Activated T-cell treated with anti-CD3 and anti-CD28 coated beads, Interleukin-2, amount 50 U/mL, for 4 hours (primary cell): ENCODE results near the gene NBPF3. TPM values are rescaled to one million over a fixed set of nuclear protein-coding genes. Genes with fewer than 3 reads are reported as not detected.
"Not testable (repeated sequence)": the region's sequence is repeated elsewhere in the genome, so short reads cannot be mapped to it uniquely, and the experiment has no call there.

Experiments used
- ATAC-seq, 2 donors: fragments of 200-7000 bp; cut with Tn5 transposase; one replicate each; pipeline ENCODE4 v1.10.0; 2021
- DNase-seq: peaks from one replicate; pipeline ENCODE4 v3.0.0-alpha.2; 2020
- H3K27me3 Mint-ChIP-seq: one replicate; pipeline ENCODE4 v1.8.0; 2021; ENCODE audit warnings: low read depth, mixed read lengths
- H3K36me3 Mint-ChIP-seq: one replicate; pipeline ENCODE4 v1.8.0; 2022; ENCODE audit warnings: mixed read lengths; ENCODE audit not compliant: insufficient read depth
- H3K4me1 Mint-ChIP-seq: one replicate; pipeline ENCODE4 v1.8.0; 2021; ENCODE audit warnings: low read depth, mixed read lengths
- H3K4me3 Mint-ChIP-seq: one replicate; pipeline ENCODE4 v1.8.0; 2021; ENCODE audit warnings: mild to moderate bottlenecking, moderate library complexity, mixed read lengths
- H3K9me3 Mint-ChIP-seq: one replicate; pipeline ENCODE4 v1.8.0; 2021; ENCODE audit warnings: mixed read lengths
- total RNA-seq, 3 donors: library from RNA; stranded (reverse); gene quantifications; one replicate each; pipeline ENCODE4 v1.2.1, GENCODE V29; 2021

NBPF3 gene
- total RNA-seq, 3 donors from 2014 or later, result 4.2 to 4.8 (median 4.3) TPM

DNA sequence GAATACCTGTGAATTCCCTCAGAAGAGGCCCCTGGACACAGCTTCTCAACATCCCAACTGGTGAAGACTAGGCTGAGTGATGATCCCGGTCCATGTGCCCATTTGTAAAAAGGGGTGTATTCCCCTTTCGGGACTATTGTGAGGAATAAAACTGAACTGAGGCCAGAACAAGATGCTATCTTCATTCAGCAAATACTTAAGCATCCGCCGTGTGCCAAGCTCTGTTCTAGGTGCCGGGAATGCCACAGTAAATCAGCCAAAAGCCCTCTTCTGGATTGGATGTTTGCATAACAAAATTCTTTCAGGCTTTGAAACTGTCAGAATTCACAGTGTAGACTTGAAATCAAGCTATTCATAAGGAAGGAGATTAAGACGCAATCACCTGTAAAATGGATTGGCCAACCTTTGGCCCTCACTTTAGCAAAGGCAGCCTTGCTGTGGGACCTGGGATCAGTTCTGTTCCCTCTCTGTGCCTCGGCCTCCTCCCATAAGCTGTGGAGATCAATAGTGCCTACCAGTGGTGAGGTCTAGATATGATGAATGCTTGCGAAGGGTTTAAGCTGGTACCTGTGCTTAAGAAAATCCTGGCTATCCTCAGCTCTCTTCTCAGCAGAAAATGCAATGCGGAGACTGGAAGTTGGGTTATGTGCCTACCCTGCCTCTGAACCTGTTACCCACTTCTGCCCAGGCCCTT lies 71.1 kb downstream of the NBPF3 start:
- DNase-seq (no peak), ATAC-seq (no peak)
- Mint-ChIP-seq H3K27me3 (peaks cover 40% of the 10 kb centered on the region), H3K4me1 (peaks cover 4% of the 10 kb centered on the region), H3K36me3 (peaks cover 2% of the 10 kb centered on the region), H3K4me3 (no peak overlapping the region), H3K9me3 (no peaks in the 10 kb centered on the region)

DNA sequence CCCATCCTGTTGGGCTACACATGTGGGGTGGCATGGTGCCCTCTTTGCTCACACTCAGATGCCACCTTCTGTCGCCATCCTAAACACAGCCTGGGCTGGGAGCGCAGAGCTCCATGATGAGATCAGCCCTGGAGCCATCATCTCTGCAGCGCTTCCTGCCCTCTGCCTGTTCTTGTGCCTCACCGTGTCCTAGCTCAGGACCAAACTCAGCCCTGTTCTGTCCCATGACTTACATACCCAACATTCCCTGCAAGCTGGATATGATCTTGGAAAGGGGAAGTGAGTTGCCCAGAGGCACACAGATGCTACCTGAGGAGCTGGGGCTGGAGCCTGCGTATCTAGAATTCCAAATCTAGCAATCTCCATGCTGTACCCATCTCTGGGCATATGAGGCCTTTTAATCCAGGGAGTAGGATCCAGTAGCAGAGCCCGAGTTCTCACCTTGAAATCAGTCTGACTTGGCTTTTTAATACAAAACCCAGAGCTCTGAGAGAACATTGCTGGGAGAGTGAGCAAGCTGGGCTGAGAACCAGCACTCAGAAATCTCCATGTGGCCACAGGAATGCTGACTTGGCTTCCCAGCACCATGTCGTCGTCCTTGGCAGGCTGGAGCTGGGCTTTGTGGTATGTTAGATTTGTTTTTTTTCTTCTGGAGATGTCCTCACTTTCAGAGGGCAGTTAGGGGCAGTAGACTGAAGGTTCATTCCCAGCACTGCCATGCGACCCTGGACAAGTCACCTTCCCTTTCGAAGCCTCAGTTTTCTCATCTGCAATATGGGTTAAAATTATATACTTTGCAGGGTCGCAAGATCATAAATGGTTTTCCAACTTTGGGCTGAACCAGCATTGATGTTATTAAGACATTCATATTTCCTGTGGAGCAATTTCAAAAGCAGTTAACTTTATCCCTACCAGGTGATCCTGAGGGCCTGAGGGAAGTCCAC lies 71.9 kb downstream of the NBPF3 start:
- ATAC-seq, result no peak
- no peak for DNase-seq
- Mint-ChIP-seq H3K4me3 (no peak overlapping the region), H3K27me3 (peaks cover 34% of the 10 kb centered on the region), H3K4me1 (peaks cover 4% of the 10 kb centered on the region), H3K9me3 (no peaks in the 10 kb centered on the region), H3K36me3 (peaks cover 2% of the 10 kb centered on the region)

DNA sequence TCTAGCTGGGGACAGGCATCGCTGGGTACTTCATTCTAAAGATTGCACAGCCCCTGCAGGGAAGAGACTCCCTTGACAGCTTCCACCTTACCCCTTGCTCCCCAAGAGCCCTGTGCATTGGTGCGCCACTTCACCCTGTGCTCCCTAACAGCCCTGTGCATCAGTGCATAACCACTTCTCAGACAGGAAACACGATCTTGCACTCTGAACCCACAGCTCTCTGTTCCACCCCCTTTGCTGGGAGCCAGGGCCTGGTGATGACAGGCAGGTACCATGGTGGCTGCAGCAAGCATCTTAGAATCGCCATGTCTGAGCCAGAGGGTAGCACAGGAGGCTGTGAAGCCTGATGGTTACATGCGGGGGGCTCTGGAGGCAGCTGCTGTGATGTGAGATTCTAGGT lies 74.3 kb downstream of the NBPF3 start:
- H3K36me3 Mint-ChIP-seq, result no peaks in the 10 kb centered on the region
- H3K4me1 Mint-ChIP-seq, result no peaks in the 10 kb centered on the region
- peaks cover 17% of the 10 kb centered on the region for H3K27me3 Mint-ChIP-seq
- H3K4me3 Mint-ChIP-seq, result no peak overlapping the region
- no peaks in the 10 kb centered on the region for H3K9me3 Mint-ChIP-seq
- DNase-seq (no peak), ATAC-seq (no peak)

DNA sequence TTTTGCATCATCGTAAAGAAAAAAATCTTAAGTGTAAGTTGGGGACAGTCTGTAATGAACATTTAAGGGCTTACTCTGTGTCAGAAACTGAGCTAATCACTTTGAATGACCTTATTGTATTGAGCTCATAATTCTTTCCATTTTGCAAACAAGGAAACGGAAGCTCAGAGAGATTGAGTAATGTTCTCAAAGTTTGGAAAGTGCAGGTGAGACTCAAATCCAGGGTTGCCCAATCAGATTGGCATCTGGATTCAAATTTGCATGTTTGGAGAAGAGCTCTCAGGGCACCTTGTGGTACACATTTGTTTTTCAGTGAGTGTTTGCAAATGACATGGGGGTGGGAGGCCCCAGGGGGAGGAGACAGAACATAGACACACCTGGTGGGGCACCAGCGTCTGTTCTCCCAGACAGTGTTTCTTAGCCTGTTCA lies 77.2 kb downstream of the NBPF3 start:
- H3K4me3 Mint-ChIP-seq, result no peak overlapping the region
- ATAC-seq, result no peak
- H3K9me3 Mint-ChIP-seq, result no peaks in the 10 kb centered on the region
- peaks cover 3% of the 10 kb centered on the region for H3K27me3 Mint-ChIP-seq
- DNase-seq, result no peak
- no peaks in the 10 kb centered on the region for H3K36me3 Mint-ChIP-seq
- no peaks in the 10 kb centered on the region for H3K4me1 Mint-ChIP-seq

DNA sequence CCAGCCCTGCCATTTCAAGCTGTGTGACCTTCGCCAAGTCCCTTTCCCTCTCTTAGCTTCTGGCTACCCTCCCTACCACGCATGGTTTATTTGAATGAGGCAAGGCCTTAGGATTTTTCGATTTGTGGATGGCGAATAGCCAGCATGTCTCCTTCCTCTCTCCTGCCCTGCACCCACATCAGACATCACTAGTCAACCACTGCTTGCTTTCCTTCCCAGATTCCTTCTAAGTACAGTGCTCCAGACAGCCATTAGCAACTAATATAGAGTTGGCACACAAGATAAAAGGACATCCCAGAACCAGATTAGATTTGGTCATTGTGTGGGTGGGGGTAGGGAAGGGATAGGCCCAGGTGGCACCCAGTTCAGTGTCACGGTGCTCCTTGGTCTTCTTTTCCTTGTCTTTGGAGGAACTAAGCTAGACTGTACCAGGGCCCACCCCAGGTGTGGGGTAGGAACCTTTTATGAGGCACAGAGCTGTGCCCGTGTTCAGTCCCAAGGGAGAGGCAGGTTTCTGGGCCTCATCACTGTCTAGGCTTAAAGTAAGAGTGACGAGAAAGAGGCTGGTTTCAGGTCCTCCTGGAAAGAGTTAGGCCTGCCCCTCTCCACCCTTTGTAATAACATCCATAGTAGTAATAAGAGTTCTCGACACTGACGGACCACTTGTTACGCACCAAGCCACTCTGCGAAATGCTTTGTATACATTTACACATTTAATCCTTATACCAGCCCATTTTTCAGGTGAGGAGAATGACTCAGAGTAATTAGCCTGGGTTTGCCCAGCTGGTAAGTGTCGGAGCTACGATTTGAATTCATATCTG lies 77.9 kb downstream of the NBPF3 start:
- Mint-ChIP-seq H3K27me3 (peaks cover 3% of the 10 kb centered on the region), H3K4me1 (no peaks in the 10 kb centered on the region), H3K4me3 (no peak overlapping the region), H3K9me3 (no peaks in the 10 kb centered on the region), H3K36me3 (no peaks in the 10 kb centered on the region)
- DNase-seq (no peak), ATAC-seq (no peak)

DNA sequence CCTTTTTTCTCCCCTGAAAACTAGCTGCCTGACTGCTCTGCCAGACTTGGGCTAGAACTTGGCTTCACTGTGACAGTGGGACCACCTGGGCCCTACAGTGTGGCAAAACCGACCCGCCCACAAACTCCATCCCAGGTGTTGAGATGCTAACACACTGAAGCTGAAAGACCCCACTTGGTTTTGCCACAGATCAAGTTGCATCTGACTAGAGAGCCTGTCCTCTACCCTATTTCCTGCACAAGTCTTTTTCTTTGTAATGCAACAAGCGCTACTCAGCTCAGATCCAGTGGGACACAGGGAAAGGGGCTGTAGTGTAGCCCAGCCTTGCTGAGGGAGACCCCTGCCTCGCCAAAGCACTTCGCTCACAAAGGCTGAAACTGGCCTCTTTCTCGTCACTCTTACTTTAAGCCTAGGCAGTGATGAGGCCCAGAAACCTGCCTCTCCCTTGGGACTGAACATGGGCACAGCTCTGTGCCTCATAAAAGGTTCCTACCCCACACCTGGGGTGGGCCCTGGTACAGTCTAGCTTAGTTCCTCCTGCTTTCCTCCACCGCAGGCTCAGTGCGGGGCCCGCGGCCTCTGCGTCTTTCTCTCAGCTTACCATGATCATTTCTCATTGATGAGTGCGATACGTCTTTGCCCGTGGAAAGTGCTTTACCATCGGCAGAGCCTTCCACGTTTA lies 79.0 kb downstream of the NBPF3 start:
- Mint-ChIP-seq H3K4me1 (no peaks in the 10 kb centered on the region), H3K4me3 (no peak overlapping the region), H3K36me3 (no peaks in the 10 kb centered on the region), H3K27me3 (peaks cover 3% of the 10 kb centered on the region), H3K9me3 (no peaks in the 10 kb centered on the region)
- no peak for DNase-seq
- ATAC-seq, result no peak

DNA sequence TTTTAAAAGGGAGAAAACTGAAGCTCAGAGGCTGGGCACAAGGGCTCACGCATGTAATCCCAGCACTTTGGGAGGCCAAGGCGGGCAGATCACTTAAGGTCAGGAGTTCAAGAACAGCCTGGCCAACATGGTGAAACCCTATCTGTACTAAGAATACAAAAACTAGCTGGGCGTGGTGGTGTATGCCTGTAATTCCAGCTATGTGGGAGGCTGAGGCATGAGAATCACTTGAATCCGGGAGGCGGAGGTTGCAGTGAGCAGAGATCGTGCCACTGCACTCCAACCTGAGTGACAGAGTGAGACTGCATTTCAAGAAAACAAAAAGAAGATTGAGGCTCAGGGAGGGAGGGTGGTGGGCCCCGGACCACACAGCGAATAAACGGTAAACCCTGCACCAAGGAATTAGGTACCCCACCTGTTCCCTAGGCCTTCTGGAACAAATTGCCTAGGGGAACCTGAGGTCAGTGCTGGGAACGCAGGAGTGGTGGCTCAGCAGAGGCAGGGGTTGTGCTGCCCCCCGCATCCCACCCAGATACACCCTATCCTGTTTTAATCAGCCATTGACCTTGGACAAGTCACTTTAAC lies 79.6 kb downstream of the NBPF3 start:
- H3K4me1 Mint-ChIP-seq, H3K27me3 Mint-ChIP-seq, ATAC-seq, DNase-seq, H3K36me3 Mint-ChIP-seq, H3K4me3 Mint-ChIP-seq, H3K9me3 Mint-ChIP-seq: not testable (repeated sequence)

DNA sequence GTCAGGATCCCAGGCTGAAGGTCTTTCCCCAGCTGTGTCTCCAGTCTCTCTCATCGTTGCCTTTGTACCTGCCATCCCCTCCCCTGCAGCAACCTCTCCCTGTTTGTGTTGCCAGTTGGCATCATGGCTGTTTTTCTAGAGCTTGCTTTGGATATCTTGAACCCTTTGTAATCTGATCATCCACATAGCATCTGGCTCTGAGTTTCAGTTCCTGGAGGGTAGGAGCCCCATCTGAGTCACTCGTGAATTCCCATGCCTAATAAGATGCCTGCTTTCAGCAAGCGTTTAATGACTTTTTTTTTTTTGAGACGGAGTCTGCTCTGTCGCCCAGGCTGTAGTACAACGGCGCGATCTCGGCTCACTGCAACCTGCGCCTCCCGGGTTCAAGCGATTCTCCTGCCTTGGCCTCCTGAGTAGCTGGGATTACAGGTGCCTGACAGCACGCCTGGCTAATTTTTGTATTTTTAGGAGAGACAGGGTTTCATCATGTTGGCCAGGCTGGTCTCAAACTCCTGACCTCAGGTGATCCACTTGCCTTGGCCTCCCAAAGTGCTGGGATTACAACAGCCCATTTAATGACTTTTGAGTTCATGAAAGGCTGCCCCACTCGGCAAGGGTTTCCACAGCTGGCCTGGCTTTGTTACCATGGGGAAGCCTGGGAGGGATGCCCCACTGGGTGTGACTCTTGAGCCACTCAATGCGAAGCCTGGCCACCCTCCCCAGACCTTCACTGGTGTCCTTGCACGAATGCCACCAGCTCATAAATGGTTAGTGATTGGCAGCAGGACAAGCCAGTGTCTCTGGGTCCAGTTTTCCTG lies 81.2 kb downstream of the NBPF3 start:
- DNase-seq (no peak), ATAC-seq (no peak)
- Mint-ChIP-seq H3K4me3 (no peak overlapping the region), H3K27me3 (peaks cover 2% of the 10 kb centered on the region), H3K4me1 (no peaks in the 10 kb centered on the region), H3K9me3 (no peaks in the 10 kb centered on the region), H3K36me3 (no peaks in the 10 kb centered on the region)

DNA sequence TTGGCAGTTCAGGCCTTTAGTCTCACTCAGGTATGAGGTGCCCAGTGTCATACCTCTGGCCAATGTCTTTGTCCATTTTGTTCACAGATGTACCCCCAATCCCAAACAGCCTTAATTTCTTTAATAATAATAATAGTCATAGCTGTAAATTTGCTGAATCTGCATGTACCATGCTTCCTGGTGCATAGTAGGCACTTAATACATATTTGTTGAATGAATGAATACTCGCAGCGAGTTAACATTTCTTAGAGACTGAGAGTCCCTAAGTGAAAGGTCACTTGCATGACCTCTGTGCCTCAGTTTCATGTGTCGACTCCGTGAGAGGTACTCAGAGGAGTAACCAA lies 81.8 kb downstream of the NBPF3 start:
- H3K36me3 Mint-ChIP-seq, result no peaks in the 10 kb centered on the region
- no peaks in the 10 kb centered on the region for H3K9me3 Mint-ChIP-seq
- H3K4me1 Mint-ChIP-seq, result no peaks in the 10 kb centered on the region
- no peak overlapping the region for H3K4me3 Mint-ChIP-seq
- ATAC-seq, result no peak
- no peaks in the 10 kb centered on the region for H3K27me3 Mint-ChIP-seq
- DNase-seq, result no peak

DNA sequence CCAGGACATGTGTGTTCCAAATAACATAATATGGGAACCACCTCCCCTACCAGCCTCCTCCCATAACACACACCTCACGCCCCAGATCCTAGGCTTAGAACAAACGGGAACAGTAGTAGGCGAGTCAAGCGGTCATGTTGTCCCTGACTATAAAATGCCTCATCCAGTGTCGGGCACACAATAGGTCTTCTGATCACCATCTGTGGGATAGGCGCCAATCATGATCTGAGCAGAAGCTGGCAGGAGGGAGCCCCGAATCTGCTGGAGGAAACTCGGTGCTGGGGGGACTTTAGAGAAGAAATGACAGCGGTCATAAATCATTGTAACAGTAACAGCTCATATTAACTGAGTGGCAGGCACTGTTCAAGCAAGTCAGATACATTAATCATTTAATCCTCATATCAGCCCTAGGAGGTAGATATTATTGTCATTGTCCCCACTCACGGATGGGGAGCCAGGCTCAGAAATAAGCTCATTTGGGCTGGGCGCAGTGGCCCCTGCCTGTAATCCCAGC lies 82.6 kb downstream of the NBPF3 start:
- ATAC-seq (no peak), DNase-seq (no peak)
- Mint-ChIP-seq H3K36me3 (no peaks in the 10 kb centered on the region), H3K4me3 (no peak overlapping the region), H3K27me3 (no peaks in the 10 kb centered on the region), H3K4me1 (no peaks in the 10 kb centered on the region), H3K9me3 (no peaks in the 10 kb centered on the region)

DNA sequence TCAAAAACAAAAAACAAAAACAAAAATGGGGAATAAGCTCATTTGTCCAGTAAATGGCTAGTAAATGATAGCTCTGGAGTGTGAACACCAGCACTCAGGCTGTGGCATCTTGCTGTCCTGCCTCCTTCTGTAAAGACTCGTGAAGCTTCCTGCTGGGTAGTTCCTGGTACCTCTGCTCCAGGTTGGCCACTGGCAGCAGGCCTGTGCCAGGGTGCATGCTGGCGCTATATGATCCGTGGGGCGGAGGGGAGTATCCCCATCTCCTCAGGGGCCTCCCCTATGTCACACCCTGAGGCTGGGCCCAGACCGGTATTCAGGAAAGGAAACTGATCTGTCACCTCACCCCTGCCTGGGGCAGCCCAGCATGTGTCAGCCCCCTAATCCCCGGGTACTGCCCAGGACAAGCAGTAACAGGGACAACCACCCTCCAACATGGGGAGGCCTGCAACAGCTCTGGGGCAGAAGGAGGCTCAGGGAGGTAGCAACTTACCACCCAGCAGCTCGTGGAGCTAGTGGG lies 83.4 kb downstream of the NBPF3 start:
- Mint-ChIP-seq H3K9me3 (no peaks in the 10 kb centered on the region), H3K27me3 (no peaks in the 10 kb centered on the region), H3K4me3 (no peak overlapping the region), H3K36me3 (no peaks in the 10 kb centered on the region), H3K4me1 (no peaks in the 10 kb centered on the region)
- DNase-seq (no peak), ATAC-seq (no peak)

DNA sequence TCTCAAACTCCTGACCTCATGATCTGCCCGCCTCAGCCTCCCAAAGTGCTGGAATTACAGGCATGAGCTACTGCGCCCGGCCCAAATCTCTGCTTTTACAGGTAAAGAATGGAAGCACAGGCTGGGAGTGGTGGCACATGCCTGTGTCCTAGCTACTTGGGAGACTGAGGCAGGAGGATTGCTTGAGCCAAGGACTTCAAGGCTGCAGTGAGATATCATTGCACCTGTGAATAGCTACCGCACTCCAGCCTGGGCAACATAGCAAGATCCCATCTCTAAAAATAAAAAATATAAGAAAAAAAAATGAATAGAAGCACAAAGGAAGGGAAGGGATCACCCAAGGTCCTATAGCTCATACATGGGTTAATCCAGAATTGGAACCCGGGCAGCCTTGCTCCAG lies 84.3 kb downstream of the NBPF3 start:
- no peaks in the 10 kb centered on the region for H3K27me3 Mint-ChIP-seq
- H3K4me3 Mint-ChIP-seq, result no peak overlapping the region
- H3K9me3 Mint-ChIP-seq, result no peaks in the 10 kb centered on the region
- no peak for DNase-seq
- H3K4me1 Mint-ChIP-seq, result no peaks in the 10 kb centered on the region
- no peak for ATAC-seq
- no peaks in the 10 kb centered on the region for H3K36me3 Mint-ChIP-seq
